GM18498 (cell line): ENCODE data around the gene FBRS.

Experiments used
- ATAC-seq: cut with Tn5 transposase; IDR thresholded peaks from one replicate; pipeline ENCODE4 v1.9.1; 2021; ENCODE audit warnings: mild to moderate bottlenecking, moderate library complexity; ENCODE audit not compliant: unreplicated experiment

FBRS gene

DNA sequence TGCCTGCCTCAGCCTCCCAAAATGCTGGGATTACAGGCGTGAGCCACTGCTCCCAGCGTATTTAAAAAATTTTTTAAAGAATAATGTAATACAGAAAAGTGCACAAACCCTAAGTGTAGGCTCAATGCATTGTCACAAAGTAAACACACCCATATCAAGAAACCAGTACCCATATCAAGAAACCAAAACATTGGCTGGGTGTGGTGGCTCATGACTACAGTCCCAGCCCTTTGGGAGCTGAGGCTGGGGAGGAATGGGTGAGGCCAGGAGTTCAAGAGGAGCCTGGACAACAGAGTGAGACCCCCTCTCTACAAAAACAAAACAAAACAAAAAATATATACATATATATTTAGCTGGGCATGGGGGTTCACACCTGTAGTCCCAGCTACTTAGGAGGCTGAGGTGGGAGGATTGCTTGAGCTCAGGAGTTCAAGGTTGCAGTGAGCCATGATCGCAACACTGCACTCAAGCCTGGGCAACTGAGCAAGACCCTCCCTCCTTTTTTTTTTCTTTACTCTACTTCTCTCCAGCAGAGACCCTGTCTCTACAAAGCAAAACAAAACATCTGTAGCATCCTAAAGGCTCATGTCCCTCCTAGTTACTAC is 16.8 kb upstream of the FBRS start:
- ATAC-seq = no peak

DNA sequence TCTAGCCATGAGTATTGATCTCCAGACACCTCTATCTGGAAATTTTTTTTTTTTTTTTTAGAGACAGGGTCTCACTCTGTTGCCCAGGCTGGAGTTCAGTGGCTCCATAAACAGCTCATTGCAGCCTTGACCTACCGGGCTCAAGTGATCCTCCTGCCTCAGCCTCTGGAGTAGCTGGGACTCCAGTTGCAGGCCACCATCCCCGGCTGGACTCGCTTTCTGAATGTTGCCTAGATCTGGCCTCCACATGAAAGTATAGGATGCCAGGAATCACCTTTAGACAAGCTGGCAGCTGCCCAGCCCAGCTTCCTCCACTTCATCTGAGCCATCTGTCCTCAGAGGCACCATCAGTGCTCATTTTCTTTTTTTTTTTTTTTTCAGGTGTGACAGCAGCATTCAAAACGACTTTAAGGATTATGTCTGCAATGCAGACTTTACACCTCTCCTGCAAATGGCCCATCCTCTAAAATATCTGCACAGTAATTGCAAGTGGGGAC is 13.8 kb upstream of the FBRS start:
- no peak for ATAC-seq

DNA sequence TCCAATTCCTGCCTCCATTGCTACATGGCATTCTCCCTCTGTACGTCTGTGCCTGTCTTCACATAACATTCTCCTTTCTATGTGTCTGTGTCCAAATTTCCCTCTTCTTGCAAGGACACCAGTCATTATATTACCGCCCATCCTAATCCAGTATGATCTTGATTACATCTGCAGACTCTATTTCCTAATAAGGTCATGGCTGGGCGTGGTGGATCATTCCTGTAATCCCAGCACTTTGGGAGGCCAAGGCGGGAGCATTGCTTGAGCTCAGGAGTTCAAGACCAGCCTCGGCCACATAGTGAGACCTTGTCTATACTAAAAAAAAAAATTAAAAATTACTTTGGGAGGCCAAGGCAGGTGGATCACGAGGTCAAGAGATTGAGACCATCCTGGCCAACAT is 12.5 kb upstream of the FBRS start:
- no peak for ATAC-seq

DNA sequence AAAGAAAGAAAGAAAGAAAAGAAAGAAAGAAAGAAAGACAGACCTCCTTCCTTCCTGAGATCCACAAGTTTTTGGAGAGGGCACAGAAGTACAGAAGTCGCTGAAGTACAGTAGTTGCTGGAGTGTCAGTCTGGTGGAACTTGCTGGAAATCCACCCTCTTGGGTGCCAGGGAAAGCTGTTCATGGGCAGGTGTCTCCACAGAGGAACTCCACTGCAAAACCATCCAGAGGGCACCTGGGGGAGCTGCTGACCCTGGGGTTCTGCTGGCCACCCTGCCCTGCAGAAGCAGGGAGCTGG is 11.0 kb upstream of the FBRS start:
- ATAC-seq = no peak

DNA sequence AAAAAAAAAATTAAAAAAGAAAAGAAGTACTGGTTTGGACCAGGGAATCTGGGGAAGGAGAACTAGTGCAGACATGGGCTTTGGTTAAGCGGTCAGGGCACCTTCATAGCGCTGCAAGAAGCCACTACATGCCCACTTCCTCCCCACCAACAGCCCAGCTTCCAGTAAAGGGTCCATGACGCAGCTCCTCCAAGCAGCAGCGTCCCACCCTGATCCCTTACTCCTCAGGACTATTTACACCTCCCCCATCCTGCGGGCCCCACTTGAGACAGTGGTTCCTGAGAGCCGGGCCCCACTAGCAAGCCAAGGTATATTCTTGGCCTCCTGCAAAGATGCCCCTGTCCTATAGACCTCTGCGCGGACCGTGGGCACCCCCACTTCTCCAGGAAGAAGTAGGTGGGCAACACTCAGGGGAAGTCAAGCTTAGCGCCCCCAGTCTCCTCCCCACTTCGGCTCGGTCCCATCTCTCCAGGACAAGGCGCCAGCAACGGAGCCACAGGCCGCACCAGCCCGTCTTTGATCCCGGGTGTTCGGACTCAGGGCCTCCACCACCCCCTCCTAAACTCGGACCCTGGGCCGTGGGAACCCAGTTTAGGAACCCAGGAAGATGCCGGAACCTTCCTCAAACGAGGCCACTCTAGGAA is 8.4 kb upstream of the FBRS start:
- ATAC-seq = peak; percentile 5

DNA sequence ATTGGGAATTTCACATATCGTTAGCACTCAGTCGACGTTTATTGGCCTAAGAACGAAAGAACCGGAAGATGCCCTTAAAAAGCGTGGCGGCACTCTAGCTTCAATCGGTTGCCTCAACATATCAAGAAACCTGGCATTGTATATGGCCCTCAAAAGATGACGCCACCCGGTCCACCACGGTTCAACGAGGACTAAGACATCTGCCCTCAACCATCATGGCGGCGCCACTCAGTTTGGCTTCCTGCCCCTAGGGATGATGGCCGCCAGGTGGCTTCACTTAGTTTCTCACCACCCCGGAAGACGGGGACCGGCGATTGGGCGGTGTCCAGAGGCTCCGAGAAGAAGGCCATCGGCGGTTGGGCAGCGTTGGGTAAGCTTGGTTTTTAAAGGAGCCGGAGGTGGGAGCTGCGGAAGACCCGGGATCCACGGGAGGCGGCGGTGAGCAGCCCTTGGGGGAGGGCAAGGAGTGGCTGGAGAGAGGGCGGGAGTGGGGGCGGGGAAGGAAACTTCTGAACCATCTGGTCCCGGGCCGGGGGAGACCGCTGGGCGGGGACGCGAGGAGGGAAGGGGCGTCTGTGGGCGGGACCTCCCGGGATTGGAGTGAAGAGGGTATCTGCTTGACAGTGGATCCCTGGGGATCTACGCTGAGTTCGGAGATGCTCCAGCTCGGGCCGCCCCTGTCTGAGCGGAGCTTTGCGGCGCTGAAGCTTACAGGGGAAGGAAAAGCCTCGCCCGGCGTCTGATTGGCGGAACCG is 7.7 kb upstream of the FBRS start, which contains the start of gene PRR14:
Gene PRR14, plus strand, starts transcription at position 592 of the 755 bp plus-strand sequence. CDS start 686 bp downstream, outside the sequence.
- peak; percentile 79 for ATAC-seq

DNA sequence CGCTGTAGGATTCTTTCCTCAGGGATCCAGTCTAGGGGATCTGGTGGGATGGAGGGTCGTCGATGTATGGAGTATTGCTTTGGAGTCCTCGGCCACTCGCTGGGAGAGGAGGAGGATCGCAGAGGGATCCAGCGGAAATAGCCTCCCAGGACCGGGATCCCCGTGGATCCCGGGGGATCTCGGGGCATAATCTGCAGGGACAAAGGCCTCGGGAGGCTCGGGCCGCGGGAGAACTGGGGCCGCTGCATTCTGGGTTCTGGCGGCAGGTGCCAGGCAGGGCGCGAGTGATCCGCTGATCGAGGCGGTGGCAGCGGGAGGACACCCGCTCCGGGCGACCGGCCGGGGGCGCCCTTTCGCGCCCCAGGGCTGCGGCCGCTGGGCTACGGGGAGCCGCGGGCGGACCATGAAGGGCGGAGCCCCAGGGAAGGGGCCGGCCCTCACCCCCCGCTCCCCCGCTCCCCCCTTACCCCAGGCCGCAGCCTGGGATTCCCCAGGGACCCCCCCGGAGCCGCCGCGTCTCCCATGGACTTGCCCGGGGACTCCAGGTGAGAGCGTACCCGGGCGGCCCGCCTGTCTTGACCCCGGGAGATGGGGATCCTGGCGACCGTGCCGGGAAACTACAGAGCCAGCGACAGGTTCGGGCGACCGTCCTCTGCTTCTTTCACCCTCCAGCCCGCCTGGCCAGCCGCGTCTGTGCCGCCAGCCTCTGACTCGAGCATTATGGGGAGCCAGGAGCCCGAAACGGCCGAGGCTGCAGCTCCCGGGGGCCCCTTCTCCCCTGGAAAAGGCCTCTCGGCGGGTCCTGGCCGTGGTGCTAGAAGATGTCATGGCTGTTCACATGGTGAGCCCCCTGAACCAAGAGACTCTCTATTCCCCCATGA is 6.9 kb upstream of the FBRS start:
- ATAC-seq = peak; percentile 50

DNA sequence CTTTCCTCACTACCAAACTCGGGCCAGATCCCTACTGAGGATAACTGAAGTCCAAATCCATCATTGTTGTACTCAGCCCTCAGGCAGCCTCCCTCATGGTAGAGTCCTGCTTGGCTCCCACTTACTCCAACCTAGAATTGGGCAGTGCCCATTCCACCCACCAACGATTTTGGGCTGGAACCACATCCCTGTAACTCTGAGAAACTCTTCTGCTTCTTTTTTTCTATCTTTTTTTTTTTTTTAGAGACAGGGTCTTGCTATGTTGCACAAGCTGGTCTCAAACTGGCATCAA is 6.3 kb upstream of the FBRS start:
- ATAC-seq = no peak

DNA sequence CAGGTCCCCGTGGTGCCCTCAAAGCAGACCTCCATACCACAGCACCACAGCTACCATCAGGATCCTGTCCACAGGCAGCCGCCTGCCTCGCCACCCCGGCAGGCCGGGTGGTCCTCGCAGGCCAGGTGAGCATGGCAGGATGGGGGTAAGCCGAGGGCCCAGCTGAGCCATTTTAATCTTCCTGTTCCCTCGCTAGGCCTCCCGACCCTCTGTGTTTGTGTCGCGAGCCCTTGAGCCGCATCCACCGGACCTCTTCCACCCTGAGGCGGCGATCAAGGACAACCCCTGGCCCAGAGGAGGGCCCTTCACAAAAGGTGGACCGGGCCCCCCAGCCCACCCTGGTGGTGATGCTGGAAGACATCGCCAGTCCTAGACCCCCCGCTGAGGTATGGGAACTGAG is 5.5 kb upstream of the FBRS start:
- no peak for ATAC-seq

DNA sequence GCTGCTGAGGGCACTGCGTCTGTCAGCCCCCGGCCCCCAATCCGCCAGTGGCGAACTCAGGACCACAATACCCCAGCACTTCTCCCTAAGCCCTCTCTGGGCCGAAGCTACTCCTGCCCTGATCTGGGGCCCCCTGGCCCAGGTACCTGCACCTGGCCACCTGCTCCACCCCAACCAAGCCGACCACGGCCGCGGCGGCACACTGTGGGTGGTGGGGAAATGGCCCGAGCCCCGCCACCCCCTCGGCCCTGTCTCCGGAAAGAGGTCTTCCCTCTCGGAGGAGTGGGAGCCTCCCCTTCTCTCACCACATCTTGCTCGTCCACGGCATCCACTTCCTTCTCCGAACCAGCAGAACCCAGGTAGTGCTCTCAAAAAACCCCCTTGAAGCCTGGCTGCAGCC is 3.4 kb upstream of the FBRS start:
- ATAC-seq = no peak

DNA sequence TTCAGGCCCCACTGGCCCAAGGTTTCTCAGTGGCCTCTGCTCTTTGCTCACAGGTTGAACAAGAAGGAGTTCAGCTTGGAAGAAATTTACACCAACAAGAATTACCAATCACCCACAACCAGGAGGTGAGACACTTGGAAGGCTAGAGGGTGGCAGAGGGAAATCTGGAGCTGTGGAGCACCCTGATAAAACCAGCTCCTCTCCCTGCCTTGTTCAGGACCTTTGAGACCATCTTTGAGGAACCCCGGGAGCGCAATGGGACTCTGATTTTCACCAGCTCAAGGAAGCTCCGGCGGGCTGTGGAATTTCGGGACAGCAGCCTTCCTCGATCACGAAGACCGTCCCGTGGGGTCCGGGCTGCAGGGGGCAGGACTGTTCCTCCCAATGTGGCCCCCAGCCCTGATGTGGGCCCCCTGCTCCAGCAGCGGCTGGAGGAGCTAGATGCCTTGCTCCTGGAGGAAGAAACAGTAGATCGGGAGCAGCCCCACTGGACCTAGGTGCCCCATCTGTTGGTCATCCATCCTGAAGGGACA is 2.4 kb upstream of the FBRS start:
- ATAC-seq = no peak

DNA sequence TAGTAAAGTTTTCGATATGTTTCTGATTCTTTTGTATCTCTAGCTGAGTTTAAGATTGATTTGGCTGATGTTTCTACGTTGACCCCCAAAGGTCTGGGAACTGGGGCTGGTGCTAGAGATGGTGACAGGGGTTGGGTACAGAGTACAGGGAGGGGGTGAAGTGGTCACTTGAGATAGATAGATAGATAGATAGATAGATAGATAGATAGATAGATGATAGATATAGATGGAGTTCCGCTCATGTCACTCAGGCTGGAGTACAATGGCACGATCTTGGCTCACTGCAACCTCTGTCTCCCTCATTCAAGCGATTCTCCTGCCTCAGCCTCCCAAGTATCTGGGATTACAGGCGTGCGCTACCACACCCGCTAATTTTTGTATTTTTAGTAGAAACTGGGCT is 1.8 kb upstream of the FBRS start:
- no peak for ATAC-seq

DNA sequence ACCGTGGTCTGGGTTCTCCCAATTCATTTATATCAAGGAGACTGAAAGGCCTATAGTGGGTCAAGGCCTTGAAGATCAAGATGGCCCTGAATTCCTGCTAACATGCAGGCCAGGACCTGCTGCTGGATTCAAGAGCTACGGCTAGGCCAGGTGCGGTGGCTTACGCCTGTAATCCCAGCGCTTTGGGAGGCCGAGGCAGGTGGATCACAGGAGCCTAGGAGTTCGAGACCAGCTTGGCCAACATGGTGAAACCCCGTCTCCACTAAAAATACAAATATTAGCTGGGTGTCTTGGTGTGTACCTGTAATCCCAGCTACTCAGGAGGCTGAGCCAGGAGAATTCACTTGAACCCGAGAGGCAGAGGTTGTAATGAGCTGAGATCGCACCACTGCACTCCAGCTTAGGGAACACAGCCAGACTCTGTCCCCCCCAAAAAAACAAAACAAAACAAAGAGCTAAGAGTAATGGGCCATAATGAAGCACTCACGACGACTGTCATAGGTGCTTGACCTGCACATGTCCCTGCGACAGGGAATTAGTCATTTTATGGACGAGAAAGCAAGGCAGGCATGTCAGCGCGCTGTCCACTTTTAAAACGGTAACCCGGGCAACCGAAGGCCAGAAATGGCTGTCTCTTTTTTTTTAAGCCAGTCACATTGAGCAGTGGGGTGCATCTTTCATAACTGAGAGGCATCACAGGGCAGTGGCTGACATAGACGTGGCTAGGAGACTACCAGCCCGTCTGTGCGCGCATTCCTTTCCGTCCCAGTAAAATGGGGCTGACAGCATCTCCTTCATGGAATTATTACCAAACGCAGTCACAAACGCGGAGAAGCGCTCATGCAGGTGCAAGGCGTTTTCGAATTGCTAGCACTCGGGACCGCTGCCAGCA is 1.0 kb upstream of the FBRS start:
- no peak for ATAC-seq

DNA sequence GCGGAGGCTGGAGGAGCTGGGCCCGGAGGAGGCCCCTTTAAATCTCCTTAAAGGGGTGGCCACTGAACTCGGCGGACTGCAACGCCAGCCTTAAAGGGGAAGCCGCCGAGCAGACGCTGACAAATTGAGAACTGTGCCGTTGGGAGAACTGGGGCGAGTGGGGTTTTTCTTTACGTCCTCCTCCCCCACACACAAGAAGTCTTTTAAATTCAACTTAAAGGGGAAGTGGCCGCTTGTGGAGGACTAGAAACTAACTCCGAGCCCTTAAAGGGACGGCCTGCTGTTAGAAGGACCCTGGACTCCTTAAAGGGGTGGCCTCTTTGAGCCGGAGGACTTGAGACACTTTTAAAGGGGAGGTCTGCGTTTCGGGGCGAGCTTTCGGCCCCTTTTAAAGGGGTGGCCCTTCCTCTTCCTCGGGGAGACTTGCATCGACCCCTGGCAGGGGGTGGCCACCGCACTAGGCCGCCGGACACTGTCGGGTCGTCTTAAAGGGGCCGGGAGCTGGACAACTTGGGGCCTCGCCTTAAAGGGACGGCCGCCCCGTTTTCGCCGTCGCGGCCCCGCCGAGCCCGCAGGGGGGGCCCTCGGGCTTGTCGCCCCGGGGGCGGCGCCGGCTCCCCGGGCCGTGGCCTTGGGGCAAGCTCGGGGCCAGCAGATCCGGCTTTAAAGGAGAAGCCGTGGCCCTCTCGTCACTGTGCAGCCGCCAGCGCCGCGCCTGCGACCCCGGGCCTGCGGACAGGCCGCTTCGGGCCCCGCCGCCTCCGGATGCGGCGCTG is 688 bp downstream of the FBRS start:
- ATAC-seq = peak; percentile 32

DNA sequence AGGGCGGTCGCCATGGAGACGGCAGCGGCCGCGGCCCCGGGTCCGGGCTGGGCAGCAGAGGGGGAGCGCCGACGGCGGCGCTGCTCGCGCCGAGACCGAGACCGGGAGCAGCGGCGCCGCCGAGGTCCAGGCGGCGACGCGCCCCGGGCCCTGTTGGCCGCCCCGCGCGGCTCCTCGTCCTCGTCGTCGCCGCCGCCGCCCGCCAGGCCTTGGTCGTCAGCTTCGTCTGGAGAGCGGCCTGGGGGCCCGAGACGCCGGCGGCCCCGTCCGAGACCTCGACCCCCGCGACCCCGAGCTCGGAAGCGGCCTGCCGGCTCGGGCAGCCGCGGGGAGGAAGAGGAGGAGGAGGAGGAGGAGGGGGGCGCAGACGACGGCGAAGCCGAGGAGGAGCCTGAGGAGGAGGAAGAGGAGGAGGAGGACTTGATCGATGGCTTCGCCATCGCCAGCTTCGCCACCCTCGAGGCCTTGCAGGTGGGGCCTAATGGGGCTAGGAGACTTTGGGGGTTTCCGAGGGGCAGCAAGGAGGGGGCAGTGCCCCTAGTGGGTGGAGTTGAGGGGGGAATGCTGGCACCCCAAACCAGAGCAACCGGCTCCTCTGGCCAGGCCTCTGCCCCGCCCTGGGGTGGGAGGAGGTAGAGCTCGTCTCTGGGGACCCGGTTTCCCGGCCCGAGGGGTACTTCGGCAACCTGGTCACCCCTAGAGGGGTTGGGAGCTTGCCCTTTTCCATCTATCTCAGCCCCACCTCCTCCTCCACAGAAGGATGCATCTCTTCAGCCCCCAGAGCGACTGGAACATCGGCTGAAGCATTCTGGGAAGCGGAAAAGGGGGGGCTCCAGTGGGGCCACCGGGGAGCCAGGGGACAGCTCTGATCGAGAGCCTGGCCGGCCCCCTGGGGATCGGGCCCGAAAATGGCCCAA is 1.5 kb downstream of the FBRS start:
- no peak for ATAC-seq

DNA sequence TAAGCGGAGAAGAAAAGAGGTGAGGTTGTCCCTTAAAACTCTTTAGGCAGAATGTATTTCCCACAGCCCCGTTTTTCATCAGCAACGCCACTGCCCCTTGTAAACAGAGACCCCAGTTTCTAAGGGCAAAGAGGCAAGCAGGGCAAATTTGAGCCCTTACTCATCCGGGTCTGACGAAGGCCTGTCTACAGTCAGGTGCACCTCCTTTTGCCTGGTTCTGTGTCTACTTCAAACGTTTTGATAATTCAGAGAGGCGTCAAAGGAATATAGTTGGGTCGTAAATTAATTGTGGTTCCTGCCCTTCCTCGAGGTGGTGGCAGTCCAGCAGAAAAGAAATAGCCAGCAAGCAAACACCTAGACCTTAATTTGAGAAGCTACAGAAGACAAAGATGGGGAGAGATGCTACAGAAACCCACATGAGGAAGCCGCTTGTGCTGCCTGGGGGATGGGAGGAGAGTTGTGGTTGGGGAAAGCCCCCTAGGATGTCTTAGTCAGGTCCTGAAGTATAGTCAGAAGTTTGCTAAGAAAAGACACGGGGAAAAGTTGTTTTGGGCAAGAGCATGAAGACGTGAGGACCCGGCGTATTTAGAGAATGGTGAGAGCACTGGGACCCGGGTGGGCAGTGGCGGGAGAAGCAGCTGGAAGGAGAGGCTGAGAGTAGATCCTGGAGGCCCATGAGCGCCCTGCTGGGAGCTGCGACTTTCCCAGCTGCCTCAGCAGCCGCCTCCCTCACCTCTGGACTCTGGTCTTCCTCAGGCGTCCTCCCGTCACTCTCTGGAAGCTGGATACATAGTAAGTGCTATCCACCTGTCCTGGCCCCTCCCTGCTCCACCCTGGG is 2.4 kb downstream of the FBRS start:
- no peak for ATAC-seq

DNA sequence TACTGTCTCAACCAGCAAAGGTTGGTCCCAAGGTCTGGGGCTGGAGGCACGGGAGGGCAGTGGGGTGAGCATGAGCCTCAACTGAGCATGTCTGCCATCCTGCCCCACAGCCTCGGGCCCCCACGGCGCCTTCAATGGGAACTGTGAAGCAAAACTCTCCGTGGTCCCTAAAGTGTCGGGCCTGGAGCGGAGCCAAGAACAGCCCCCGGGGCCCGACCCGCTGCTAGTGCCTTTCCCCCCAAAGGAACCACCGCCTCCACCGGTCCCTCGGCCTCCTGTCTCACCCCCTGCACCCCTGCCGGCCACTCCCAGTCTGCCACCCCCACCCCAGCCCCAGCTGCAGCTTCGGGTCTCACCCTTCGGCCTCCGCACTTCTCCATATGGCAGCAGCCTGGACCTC is 4.2 kb downstream of the FBRS start:
- no peak for ATAC-seq

DNA sequence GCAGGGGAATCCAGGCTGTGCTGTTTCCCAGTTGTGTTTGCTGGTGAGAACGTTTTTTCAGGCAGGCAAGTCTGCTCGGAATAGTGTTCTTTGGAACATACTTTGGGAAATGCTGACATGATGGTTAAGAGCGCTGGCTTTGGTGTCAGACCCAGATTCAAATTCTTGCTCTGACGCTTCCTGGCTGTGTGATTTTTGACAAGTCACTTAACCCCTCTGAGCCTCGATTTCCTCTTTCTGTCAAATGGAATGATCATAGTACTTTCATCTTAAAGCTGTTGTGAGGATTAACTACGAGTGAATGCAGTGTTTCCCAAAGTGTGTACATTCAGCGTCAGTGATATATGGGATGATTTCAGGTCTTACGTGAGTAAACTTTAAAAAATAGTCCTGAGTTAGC is 4.8 kb downstream of the FBRS start:
- no peak for ATAC-seq
